ENCODE results near the gene DLX6.

The DLX6 gene

GRCh38 chr7:97005183-97006054 lies at the start of gene DLX6:
TSS of gene DLX6 (plus strand) at chr7:97005553. CDS start at chr7:97005978, 425 bp downstream.
- peak; percentile 96 for DNase-seq (ENCODE audit: low read depth, low spot score)

- DNase-seq (ENCODE audit: low read depth, low spot score) = no peak
Observed at GRCh38 chr7:96959135-96959534, 46.2 kb upstream of the DLX6 start.

- DNase-seq (ENCODE audit: low read depth, low spot score) = no peak
Observed at GRCh38 chr7:96962221-96962885, 43.0 kb upstream of the DLX6 start.

- no peak for DNase-seq (ENCODE audit: low read depth, low spot score)
Observed at GRCh38 chr7:96968981-96969380, 36.4 kb upstream of the DLX6 start.

- DNase-seq (ENCODE audit: low read depth, low spot score) = no peak
Observed at GRCh38 chr7:96970739-96971138, 34.6 kb upstream of the DLX6 start.

GRCh38 chr7:96973986-96974385 lies 31.4 kb upstream of the DLX6 start:
- no peak for DNase-seq (ENCODE audit: low read depth, low spot score)

GRCh38 chr7:96976106-96976505 lies 29.2 kb upstream of the DLX6 start:
- DNase-seq (ENCODE audit: low read depth, low spot score) = no peak

GRCh38 chr7:96977445-96977844 lies 27.9 kb upstream of the DLX6 start:
- DNase-seq (ENCODE audit: low read depth, low spot score) = no peak

- DNase-seq (ENCODE audit: low read depth, low spot score) = no peak
Observed at GRCh38 chr7:96979551-96980276, 25.6 kb upstream of the DLX6 start.

GRCh38 chr7:96982586-96982985 lies 22.8 kb upstream of the DLX6 start:
- DNase-seq (ENCODE audit: low read depth, low spot score) = no peak

- no peak for DNase-seq (ENCODE audit: low read depth, low spot score)
Observed at GRCh38 chr7:96985992-96986391, 19.4 kb upstream of the DLX6 start.

GRCh38 chr7:96986901-96987300 lies 18.5 kb upstream of the DLX6 start:
- DNase-seq (ENCODE audit: low read depth, low spot score) = no peak

GRCh38 chr7:96987719-96988118 lies 17.6 kb upstream of the DLX6 start:
- no peak for DNase-seq (ENCODE audit: low read depth, low spot score)

GRCh38 chr7:96989241-96989858 lies 16.0 kb upstream of the DLX6 start:
- DNase-seq (ENCODE audit: low read depth, low spot score) = peak; percentile 55

- DNase-seq (ENCODE audit: low read depth, low spot score) = no peak
Observed at GRCh38 chr7:96989859-96990317, 15.5 kb upstream of the DLX6 start.

GRCh38 chr7:96991546-96992191 lies 13.7 kb upstream of the DLX6 start:
- peak; percentile 9 for DNase-seq (ENCODE audit: low read depth, low spot score)

- peak; percentile 11 for DNase-seq (ENCODE audit: low read depth, low spot score)
Observed at GRCh38 chr7:96992192-96993005, 13.0 kb upstream of the DLX6 start.

GRCh38 chr7:96993094-96993865 lies 12.1 kb upstream of the DLX6 start:
- peak; percentile 78 for DNase-seq (ENCODE audit: low read depth, low spot score)

- DNase-seq (ENCODE audit: low read depth, low spot score) = no peak
Observed at GRCh38 chr7:96993980-96994379, 11.4 kb upstream of the DLX6 start.
